Stimulated activated CD8-positive, alpha-beta memory T cell treated with anti-CD3 and anti-CD28 coated beads, Interleukin-4, amount 100 ng/mL, for 4 hours (primary cell): ENCODE data around the gene IKZF5.
A peak's percentile ranks its signal among the peaks of the same experiment; 100 is the strongest.

ENCODE experiments used
- DNase-seq, 2 donors: peaks; one replicate each; pipeline ENCODE4 v3.0.0-alpha.2; 2020; ENCODE audit warnings: low read depth in 2 of 2, low spot score in 1 of 2

IKZF5 gene

GRCh38 chr10:123008355-123009104 is at the start of gene IKZF5, which contains the start of gene ACADSB:
Gene IKZF5 (minus strand): TSS chr10:123008795. CDS start chr10:122998625, 10,170 bp downstream.
Gene ACADSB (plus strand): TSS chr10:123009006. CDS start chr10:123009030, 24 bp downstream.
- DNase-seq = peak; percentile 89 to 93

GRCh38 chr10:123057968-123058367 is 49.4 kb upstream of the IKZF5 start:
- DNase-seq = no peak

GRCh38 chr10:123045961-123046731 is 37.6 kb upstream of the IKZF5 start:
- no peak for DNase-seq

- DNase-seq = no peak
These were observed 35.8 kb upstream of the IKZF5 start for GRCh38 chr10:123044391-123044790.

- DNase-seq = peak in 1 of 2 donors; percentile 1
These were observed 34.9 kb upstream of the IKZF5 start for GRCh38 chr10:123043409-123043925.

- DNase-seq = no peak
These were observed 34.3 kb upstream of the IKZF5 start for GRCh38 chr10:123042708-123043408.

- no peak for DNase-seq
These were observed 31.0 kb upstream of the IKZF5 start for GRCh38 chr10:123039632-123039930.

GRCh38 chr10:123038782-123039631 is 30.4 kb upstream of the IKZF5 start:
- DNase-seq = no peak

- no peak for DNase-seq
These were observed 27.0 kb upstream of the IKZF5 start for GRCh38 chr10:123035467-123036086.

- no peak for DNase-seq
These were observed 25.7 kb upstream of the IKZF5 start for GRCh38 chr10:123034332-123034731.

- DNase-seq = no peak
These were observed 22.5 kb upstream of the IKZF5 start for GRCh38 chr10:123031124-123031523.

- no peak for DNase-seq
These were observed 19.3 kb upstream of the IKZF5 start for GRCh38 chr10:123027861-123028260.

- DNase-seq = no peak
These were observed 17.7 kb upstream of the IKZF5 start for GRCh38 chr10:123026302-123026701.

- DNase-seq = no peak
These were observed 15.9 kb upstream of the IKZF5 start for GRCh38 chr10:123024540-123024939.

GRCh38 chr10:123021517-123021916 is 12.9 kb upstream of the IKZF5 start:
- DNase-seq = no peak

GRCh38 chr10:123019941-123020703 is 11.5 kb upstream of the IKZF5 start:
- DNase-seq = no peak

GRCh38 chr10:123019264-123019663 is 10.7 kb upstream of the IKZF5 start:
- DNase-seq = no peak

GRCh38 chr10:123018531-123018930 is 9.9 kb upstream of the IKZF5 start:
- DNase-seq = no peak

- DNase-seq = no peak
These were observed 9.0 kb upstream of the IKZF5 start for GRCh38 chr10:123017421-123018165.
